NCI-H128 (cell line): ENCODE results near the gene SYNPO2L.
"Not testable (repeated sequence)": the region's sequence is repeated elsewhere in the genome, so short reads cannot be mapped to it uniquely, and the experiment has no call there.

Experiments used
- DNase-seq: peaks from one replicate; lab custom pipeline; 2025; ENCODE audit not compliant: unreplicated experiment; lab: John Stamatoyannopoulos, UW

The SYNPO2L gene, protein sequence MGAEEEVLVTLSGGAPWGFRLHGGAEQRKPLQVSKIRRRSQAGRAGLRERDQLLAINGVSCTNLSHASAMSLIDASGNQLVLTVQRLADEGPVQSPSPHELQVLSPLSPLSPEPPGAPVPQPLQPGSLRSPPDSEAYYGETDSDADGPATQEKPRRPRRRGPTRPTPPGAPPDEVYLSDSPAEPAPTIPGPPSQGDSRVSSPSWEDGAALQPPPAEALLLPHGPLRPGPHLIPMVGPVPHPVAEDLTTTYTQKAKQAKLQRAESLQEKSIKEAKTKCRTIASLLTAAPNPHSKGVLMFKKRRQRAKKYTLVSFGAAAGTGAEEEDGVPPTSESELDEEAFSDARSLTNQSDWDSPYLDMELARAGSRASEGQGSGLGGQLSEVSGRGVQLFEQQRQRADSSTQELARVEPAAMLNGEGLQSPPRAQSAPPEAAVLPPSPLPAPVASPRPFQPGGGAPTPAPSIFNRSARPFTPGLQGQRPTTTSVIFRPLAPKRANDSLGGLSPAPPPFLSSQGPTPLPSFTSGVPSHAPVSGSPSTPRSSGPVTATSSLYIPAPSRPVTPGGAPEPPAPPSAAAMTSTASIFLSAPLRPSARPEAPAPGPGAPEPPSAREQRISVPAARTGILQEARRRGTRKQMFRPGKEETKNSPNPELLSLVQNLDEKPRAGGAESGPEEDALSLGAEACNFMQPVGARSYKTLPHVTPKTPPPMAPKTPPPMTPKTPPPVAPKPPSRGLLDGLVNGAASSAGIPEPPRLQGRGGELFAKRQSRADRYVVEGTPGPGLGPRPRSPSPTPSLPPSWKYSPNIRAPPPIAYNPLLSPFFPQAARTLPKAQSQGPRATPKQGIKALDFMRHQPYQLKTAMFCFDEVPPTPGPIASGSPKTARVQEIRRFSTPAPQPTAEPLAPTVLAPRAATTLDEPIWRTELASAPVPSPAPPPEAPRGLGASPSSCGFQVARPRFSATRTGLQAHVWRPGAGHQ

DNA sequence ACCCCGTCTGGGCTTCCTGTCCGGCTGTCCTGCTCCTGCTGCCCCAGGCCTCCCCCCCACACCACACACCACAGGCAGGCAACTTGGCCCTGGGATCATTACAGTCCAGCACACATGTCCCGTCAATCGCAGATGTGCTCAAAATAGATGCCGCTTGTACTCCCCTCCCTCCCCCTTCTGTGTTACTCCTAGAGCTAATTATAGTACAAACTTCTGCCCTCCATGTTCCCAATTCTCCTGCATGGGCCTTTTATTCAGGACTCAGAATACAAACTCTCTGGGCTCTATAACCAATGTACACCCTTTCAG is at the start of gene SYNPO2L:
TSS of gene SYNPO2L (minus strand) at position 40 of the 309 bp plus-strand sequence. CDS start 107 bp downstream, outside the sequence.
- no peak for DNase-seq

DNA sequence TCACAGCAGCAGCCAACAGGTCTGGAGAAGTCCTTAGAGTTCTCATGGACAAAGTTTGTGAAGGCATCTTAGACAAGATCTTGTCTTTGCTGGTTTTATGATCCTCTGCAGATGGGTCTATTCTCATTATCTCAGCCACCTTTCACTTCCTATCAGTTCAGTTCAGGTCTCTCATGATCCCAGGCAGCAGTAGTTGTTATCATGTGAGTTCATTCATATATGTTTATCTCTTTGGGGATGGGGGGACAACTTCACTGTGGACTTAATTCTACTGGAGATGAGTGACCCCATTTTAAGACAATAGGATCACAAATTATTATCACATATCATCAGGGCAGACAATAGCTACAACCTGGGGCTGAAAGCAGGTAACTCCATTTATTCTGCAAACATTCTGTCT is 48.1 kb upstream of the SYNPO2L start:
- DNase-seq, result not testable (repeated sequence)

DNA sequence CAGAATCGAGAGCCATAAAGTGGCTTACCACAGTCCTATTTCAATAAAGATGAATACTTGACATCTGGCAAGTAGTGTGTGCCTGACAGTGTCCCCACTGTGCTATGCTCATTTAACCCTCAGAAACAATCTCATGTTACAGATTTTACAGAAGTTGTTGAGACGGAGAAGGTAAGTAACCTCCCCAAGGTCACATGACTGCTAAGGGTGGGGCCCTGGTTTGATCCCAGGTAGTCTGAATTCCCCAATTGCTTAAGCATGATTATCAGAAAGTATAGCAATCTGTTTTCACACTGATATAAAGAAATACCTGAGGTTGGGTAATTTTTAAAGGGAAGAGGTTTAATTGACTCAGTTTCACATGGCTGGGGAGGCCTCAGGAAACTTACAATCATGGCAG is 43.0 kb upstream of the SYNPO2L start:
- not testable (repeated sequence) for DNase-seq

DNA sequence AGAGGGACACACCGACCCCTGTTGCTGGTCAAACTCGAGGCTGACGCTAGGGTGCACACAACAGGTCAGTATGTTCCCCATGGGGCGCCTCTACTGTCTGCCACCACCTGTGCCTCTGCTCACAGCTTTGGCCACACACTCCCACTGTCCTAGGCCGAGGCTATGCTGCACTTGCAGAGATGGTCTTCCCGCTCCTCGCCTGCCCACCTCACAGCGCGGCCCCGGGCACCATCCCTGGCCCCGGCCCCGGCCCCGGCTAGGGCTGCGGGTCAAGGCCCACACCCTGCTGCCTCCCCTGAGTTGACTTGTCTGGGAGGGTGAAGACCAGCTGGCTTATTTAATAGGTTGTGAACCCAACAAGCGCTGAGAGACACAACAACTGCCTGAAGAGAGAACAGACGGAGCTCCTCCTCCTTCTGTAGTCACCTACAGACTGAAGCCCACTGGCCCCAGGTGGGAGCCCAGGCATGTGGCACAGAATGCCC is 41.9 kb upstream of the SYNPO2L start, which contains the start of gene AGAP5:
TSS of gene AGAP5 (minus strand) at position 435 of the 485 bp plus-strand sequence. CDS start at position 81, 354 bp downstream.
- not testable (repeated sequence) for DNase-seq

DNA sequence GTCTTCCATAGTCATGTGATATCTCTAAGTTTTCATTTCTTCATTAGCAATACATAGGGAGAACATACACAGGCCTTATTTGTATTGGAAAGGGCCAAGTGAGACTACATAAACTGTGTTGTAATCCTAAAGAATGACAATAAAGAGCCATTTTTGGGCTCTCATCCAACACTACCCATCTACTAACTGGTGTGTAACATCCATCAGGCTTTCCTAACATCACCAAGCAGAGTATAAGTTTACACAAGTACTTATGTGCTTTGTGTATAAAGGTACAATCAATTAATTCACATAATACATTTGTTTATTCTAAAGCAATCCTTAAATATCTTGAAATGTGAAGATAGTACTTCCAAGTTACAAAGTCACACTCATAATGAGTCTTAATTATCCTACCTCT is 39.5 kb upstream of the SYNPO2L start:
- DNase-seq, result not testable (repeated sequence)

DNA sequence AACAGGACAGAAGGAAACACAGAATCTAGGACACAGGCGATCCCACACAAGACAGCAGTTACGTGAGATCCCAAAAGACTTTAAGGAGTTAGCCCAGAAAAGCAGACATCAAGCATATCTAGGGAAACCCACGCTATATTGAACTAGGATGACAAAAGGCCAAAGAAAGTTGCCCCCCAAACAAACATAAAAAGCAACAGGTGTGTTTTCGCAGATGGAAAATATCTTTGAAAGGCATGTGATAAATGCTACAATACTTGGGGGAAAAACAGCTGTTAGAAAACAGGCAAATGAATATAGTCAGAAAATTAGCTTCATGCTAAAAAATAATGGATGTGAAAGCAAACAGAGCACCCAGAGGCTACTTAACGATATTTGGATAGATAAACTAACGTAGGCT is 34.9 kb upstream of the SYNPO2L start:
- DNase-seq, result not testable (repeated sequence)

DNA sequence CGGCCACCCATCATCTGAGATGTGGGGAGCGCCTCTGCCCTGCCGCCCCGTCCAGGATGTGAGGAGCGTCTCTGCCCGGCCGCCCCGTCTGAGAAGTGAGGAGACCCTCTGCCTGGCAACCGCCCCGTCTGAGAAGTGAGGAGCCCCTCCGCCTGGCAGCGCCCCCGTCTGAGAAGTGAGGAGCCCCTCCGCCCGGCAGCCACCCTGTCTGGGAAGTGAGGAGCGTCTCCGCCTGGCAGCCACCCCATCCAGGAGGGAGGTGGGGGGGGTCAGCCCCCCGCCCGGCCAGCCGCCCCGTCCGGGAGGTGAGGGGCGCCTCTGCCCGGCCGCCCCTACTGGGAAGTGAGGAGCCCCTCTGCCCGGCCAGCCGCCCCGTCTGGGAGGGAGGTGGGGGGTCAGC is 33.8 kb upstream of the SYNPO2L start:
- not testable (repeated sequence) for DNase-seq

DNA sequence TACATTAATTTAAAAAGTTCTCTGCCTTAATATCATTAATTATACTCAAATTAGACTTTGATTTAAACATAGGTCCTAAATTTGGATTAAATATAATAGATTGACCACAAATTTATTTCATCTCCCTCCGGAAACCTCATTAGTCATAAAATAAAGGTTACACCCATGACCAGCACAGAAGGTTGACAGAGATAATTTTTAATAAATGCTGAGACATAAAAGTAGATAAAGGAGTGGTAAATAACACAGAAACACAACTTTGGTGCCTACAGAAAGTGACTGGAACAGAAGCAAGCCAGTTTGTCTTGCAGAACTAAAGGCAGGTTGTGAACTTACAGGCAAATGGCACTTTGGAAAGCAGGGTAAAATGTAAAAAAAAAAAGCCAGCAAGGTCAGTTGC is 31.8 kb upstream of the SYNPO2L start:
- not testable (repeated sequence) for DNase-seq

DNA sequence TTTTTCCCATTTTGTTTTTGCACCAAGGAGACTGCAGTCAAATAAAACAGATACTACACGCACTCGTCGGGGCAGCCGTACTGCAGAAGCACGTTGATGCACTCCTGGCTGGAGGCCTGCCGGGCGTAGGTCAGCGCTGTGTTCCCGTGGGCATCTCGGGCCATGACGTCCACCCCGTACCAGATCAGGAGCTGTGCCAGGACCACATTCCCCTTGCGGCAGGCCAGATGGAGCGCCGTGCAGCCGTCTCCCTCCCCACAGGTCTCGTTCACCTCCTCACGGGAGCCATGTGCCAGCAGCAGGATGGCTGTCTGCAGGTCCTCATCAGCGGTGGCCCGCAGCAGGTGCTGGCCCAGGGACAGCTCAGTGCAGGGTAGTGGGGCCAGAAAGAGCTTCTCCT is 18.7 kb upstream of the SYNPO2L start:
- not testable (repeated sequence) for DNase-seq

DNA sequence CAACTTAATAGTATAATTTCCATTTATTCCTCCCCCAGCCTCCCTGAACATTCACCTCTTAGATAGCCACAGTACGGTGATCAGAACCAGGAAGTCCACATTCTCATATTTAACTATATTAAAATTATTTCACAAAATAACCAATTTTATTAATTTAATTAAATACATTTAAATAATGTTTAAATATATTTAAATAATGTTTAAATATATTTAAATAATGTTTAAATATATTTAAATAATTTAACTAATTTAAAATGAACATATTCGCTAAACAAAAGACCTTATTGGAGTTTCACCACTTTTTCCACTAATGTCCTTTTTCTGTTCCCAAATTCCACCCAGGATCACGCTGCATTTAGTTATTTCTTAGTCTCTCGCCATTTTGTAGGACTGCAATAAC is 12.5 kb upstream of the SYNPO2L start:
- DNase-seq, result not testable (repeated sequence)

DNA sequence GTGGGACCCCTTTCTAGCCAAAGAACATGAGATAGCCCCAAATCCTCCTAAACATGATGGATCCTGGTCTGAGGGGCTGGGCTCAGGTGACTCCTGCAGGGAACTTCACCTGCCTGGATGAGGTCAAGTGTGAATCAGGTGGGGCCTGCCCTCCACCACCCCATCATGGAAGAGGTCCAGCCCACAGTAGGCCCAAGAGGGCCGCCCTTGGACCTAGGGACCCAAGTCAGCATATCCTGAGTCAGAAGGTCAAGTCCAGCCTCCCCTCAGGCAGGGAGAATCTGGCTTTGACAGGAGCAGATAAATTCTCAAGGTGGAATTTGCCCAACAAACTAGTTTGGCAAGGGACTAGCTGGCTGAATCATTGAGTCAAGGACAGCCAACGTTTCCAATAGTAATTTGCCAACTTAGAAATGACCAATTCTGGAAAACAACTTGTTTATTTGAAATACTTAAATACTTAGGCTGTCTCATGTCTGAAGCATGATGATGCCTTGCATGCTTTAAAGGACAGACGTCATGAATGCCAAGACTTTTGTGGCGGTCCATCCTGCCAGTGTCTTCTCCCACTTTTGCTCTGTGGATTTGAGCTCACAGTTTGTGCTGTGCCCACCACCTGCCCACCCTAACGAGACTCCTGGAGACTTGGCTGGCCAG is 10.5 kb upstream of the SYNPO2L start:
- not testable (repeated sequence) for DNase-seq

DNA sequence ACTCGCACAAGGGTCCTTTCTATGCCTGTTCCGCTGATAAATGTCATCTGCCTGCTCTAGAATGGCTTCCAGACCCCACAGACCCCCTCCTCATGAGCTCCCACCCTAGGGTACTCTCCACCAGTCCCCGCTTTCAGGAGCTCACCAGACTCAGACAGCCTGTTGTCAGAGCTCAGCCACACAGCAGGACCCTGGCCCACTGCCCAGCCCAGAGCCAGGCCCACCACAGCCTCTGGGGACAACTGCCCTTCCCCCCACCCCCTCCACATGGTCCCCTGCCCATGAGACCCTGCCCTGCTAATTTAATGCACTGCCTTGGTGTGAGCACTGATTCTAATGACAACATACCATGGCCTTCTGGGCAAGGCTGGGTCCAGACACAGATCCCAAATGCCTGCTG is 9.8 kb upstream of the SYNPO2L start:
- DNase-seq, result not testable (repeated sequence)

DNA sequence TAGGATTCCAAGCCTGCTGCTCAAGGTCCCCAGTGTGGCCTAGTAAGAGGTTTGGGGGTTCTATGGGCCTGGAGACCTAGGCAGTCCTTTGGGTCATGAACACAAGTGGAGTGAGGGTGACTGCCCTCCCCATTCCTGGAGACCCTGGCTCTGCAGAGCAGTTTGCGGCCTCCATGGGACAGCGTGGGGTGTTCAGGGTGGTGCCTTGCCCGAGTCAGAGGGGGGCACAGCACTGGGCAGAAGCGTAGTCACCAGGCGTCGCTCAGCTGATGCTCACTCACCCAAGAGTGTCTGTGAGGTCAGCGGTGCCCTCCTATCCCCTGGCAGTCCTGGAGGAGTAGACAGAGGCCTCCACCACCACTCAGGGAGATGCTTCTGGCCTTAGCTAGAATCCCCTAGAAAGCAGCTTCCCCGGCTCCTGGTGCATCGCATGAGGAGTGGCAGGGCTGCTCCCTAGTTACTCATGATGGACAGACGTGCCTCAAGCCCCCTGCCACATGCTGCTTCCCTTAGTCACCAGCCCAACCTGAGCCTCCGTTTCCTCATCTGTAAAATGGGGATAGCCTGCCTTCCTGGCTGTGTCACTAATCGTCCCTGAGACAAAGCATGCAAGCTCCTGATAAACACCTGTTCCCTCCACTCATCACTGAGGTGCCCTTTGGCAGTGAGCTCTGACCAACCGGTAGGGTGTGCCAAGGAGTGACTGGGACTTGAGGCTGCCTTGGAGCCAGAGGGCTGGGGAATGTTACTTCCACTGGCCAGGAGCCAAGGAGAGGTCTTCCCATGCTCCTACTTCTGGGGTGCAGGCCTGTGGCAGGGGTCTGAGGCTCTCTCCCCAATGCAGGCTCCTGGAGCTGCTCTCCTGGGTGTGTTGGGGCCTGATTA is 8.6 kb upstream of the SYNPO2L start:
- DNase-seq, result not testable (repeated sequence)

DNA sequence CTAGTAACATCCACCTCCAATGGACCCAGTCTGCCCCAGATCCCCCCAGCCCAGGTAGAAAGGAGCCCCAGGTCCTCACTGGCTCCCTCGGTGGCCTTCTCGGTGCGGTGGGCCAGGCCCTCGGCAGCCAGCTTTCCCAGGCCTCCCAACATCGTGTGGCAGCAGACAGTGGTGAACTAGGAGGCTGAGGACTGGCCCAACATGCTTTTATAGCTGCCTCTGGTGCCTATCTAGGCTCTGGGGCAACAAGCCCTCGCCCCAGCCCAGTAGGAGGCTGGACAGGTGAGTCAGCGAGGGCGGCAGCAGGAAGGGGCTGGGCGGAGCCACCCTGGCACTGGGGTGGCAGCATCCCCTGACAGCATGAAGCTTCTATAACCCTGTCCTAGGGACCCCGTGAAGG is 7.8 kb upstream of the SYNPO2L start:
- not testable (repeated sequence) for DNase-seq

DNA sequence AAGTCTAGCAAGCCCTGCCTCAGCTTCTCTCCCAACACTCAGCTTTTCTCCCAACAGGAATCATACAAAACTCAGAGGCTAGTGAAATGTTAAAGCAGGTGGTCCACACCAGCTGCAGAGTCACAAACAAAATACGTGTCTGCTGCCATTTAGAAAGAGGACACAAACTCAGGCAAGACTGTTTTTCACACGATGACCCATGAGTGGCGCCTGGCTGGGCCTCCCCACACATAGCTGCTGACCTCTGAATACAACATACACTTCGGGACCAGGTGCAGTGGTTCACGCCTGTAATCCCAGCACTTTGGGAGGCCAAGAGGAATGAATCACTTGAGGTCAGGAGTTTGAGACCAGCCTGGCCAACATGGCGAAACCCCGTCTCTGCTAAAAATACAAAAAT is 6.9 kb upstream of the SYNPO2L start:
- not testable (repeated sequence) for DNase-seq

DNA sequence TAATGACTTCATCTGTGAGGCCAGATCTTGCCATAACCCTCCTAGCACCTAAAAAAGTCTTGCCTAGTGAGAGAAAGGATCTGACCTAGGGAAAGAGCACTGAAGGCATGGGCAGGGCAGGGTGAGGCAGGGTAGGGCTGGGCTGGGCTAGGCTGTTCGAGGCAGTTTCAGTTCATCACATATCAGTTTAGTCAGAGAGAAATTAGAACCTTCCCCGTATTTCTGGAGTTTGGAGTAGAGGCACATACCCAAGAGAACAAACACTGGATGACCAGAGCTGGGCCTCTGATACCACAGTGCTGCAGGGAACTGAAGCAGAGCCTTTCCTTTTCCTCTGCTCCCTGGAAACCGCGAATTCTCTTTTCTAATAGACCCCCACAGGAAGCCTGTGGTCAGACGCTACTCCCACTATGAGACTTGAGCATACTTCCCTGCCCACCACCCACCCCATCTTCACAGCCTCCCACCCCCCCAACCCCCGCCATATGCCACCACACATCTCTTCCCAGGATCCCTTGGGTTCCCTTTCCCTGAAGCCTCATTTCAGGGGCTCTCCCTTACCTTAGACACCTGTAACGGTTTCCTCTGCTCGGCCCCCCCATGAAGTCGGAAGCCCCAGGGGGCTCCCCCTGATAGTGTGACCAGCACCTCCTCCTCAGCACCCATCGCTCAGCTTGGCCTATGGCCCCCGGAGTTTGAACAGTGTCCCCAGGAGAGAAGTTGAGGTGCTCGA is 406 bp downstream of the SYNPO2L start:
- no peak for DNase-seq

DNA sequence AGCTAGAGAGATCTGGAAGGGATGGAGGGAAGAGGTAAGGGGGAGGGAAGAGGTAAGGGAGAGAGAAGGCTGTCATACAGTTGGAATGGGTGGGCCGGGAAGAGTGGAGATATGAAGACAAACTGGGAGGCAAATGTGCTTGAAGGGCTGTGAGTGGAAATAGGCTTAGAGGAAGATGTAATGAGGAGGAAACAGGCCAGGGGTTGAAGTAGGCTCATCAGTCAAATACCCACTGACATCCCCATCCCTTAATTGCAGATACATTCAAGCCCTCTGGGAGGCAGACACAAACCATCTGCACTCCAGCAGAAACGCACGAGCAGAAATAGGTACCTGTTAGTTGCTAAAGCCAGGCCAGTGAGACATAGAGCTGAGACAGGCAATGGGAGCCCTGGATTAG is 2.1 kb downstream of the SYNPO2L start:
- no peak for DNase-seq

DNA sequence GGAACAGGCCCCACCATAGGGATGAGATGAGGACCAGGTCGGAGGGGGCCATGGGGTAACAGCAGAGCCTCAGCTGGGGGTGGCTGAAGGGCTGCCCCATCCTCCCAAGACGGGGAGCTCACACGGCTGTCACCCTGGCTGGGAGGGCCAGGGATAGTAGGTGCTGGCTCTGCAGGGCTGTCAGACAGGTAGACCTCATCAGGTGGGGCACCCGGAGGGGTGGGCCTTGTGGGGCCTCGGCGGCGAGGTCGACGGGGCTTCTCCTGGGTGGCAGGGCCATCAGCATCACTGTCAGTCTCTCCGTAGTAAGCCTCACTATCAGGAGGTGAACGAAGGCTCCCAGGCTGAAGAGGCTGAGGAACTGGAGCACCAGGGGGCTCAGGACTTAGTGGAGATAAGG is 2.6 kb downstream of the SYNPO2L start:
- no peak for DNase-seq

DNA sequence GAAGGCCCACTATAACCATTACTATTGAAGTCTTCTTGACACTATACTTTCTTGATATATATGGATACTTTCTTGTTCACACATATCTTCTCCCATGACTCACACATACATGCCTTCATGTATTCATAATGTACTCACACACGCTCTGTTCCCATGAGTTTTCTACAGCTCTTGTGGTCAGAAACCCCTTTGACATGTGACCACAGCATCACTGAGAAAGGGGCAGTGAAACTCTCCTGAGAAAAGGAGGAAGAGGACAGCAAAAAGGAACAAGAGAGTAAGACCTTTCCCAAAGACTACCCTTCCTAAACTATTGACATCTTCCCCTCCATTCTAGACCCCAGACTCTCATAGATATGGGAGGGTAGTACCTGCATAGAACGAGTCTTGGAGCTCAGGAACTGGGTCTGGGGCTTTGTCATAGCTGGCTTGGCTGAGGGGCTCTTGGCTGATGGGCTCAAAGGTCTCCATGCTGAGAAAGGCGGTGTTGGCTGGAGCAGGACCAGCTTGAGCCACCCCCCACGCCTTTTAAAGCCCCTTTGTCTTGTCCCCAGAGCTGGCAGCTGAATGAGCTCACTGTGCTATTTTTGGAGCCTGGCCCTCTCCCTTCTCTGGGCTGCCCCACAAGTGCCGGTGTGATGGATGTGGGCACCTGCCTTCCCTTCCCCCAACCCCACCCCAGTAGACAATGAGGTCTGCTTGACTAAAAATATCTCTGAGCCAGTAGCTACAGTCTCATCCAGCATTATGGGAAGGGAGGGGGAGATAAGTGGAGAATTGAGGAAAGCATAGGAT is 5.1 kb downstream of the SYNPO2L start:
- DNase-seq, result no peak
